CD14-positive monocyte (primary cell): Measurements from ENCODE around the gene FEM1A. TPM values are rescaled to one million over a fixed set of nuclear protein-coding genes. Genes with fewer than 3 reads are reported as not detected.
A peak's percentile ranks its signal among the peaks of the same experiment; 100 is the strongest.

ENCODE experiments used
- DNase-seq, 3 donors: peaks; one replicate each; pipeline ENCODE4 v3.0.0-alpha.2; 2011 to 2022
- H2AFZ ChIP-seq: 2 replicates; pipeline ENCODE4 v1.6.0; 2012; ENCODE audit warnings: mild to moderate bottlenecking, low read depth, low read length, inconsistent platforms; ENCODE audit not compliant: insufficient read depth, poor library complexity, severe bottlenecking
- H3K27ac ChIP-seq, 2 donors: 1 replicate in 1 of 2; 2 replicates in 1 of 2; pipeline ENCODE4 v1.5.1; 2012 to 2013; ENCODE audit warnings: low read length in 2 of 2, control low read depth in 1 of 2, inconsistent platforms in 1 of 2, low read depth in 1 of 2, mild to moderate bottlenecking in 1 of 2
- H3K27me3 ChIP-seq, 2 donors: one replicate each; pipeline versions ENCODE4 v1.6.0 to v1.6.1; 2011 to 2013; ENCODE audit warnings: low read length in 2 of 2; ENCODE audit not compliant: control insufficient read depth in 2 of 2, insufficient read depth in 2 of 2
- H3K36me3 ChIP-seq, 2 donors: replicated peaks in 1 of 2; 1 replicate in 1 of 2; 2 replicates in 1 of 2; pipeline versions ENCODE4 v1.5.1 to v1.6.1; 2012 to 2013; ENCODE audit warnings: low read length in 2 of 2, control low read depth in 1 of 2, inconsistent platforms in 1 of 2, mild to moderate bottlenecking in 1 of 2; ENCODE audit not compliant: insufficient read depth in 2 of 2, control insufficient read depth in 1 of 2
- H3K4me1 ChIP-seq, 2 donors: 1 replicate in 1 of 2; 2 replicates in 1 of 2; pipeline versions ENCODE4 v1.5.1 to v1.6.1; 2012 to 2013; ENCODE audit warnings: low read length in 2 of 2, control low read depth in 1 of 2, inconsistent platforms in 1 of 2, mild to moderate bottlenecking in 1 of 2, moderate library complexity in 1 of 2; ENCODE audit not compliant: insufficient read depth in 2 of 2, control insufficient read depth in 1 of 2
- H3K4me2 ChIP-seq: replicated peaks from 2 replicates; pipeline ENCODE3; 2012; ENCODE audit warnings: low read length, moderate library complexity, mild to moderate bottlenecking; ENCODE audit not compliant: poor library complexity, severe bottlenecking; ENCODE audit errors: extremely low read depth
- H3K4me3 ChIP-seq, 3 experiments: fragments of 200-600 bp in 1 of 3; sonication (generic) in 1 of 3; replicated peaks in 1 of 3; 1 replicate in 2 of 3; 2 replicates in 1 of 3; pipeline ENCODE4 v1.5.1; 2011 to 2013; ENCODE audit warnings: low read length in 3 of 3, mild to moderate bottlenecking in 3 of 3, control low read depth in 2 of 3, low read depth in 2 of 3, inconsistent platforms in 1 of 3, moderate library complexity in 1 of 3
- H3K79me2 ChIP-seq: 2 replicates; pipeline ENCODE4 v1.6.0; 2012; ENCODE audit warnings: mild to moderate bottlenecking, control low read depth, inconsistent platforms, low read length, moderate library complexity; ENCODE audit not compliant: insufficient read depth
- H3K9ac ChIP-seq: 2 replicates; pipeline ENCODE4 v1.6.0; 2017; ENCODE audit warnings: low read length, mild to moderate bottlenecking; ENCODE audit not compliant: insufficient read depth, poor library complexity, severe bottlenecking
- H3K9me3 ChIP-seq, 2 donors: replicated peaks in 1 of 2; 1 replicate in 1 of 2; 2 replicates in 1 of 2; pipeline versions ENCODE4 v1.5.1 to v1.6.1; 2012 to 2013; ENCODE audit warnings: low read length in 2 of 2, control low read depth in 1 of 2; ENCODE audit not compliant: control insufficient read depth in 1 of 2, insufficient read depth in 1 of 2
- H4K20me1 ChIP-seq: 2 replicates; pipeline ENCODE4 v1.6.0; 2012; ENCODE audit warnings: mild to moderate bottlenecking, low read length, control low read depth, moderate library complexity; ENCODE audit not compliant: insufficient read depth
- H3K27ac Mint-ChIP-seq, 7 donors: one replicate each; pipeline ENCODE4 v1.8.0; 2020; ENCODE audit warnings: mild to moderate bottlenecking in 7 of 7, mixed read lengths in 7 of 7, moderate library complexity in 6 of 7, inconsistent platforms in 2 of 7
- H3K27me3 Mint-ChIP-seq, 3 donors: one replicate each; pipeline ENCODE4 v1.8.0; 2021 to 2022; ENCODE audit warnings: low read depth in 3 of 3, mild to moderate bottlenecking in 3 of 3, mixed read lengths in 3 of 3, moderate library complexity in 3 of 3, inconsistent platforms in 1 of 3
- H3K36me3 Mint-ChIP-seq, 2 donors: one replicate each; pipeline ENCODE4 v1.8.0; 2020; ENCODE audit warnings: mixed read lengths in 2 of 2, inconsistent platforms in 1 of 2, mild to moderate bottlenecking in 1 of 2
- H3K4me1 Mint-ChIP-seq: one replicate; pipeline ENCODE4 v1.8.0; 2020; ENCODE audit warnings: mild to moderate bottlenecking, mixed read lengths
- H3K4me3 Mint-ChIP-seq, 2 donors: one replicate each; pipeline ENCODE4 v1.8.0; 2020; ENCODE audit warnings: mild to moderate bottlenecking in 2 of 2, mixed read lengths in 2 of 2, moderate library complexity in 1 of 2
- H3K9me3 Mint-ChIP-seq, 7 donors: one replicate each; pipeline ENCODE4 v1.8.0; 2020 to 2022; ENCODE audit warnings: mixed read lengths in 7 of 7, mild to moderate bottlenecking in 6 of 7, moderate library complexity in 6 of 7, inconsistent platforms in 2 of 7
- CTCF ChIP-seq: fragments of 200-600 bp; IDR thresholded peaks from one replicate; pipeline ENCODE4 v1.8.0; 2022; ENCODE audit warnings: antibody characterized with exemption, mild to moderate bottlenecking
- WGBS: methylation state at CpG from one replicate; pipeline ENCODE4 v1.1.5; 2013; ENCODE audit warnings: missing lambda C conversion rate; ENCODE audit not compliant: insufficient coverage; 5-methylcytosine and 5-hydroxymethylcytosine counted together
- intact Hi-C, 2 donors: fragments of 100-400 bp; cut with micrococcal nuclease; formaldehyde crosslinking; loops; one replicate each; pipeline versions ENCODE4 v1.15.0 to v1.15.1; 2023
- polyA plus RNA-seq, 3 donors: library from polyadenylated mRNA; depleted of rRNA in 1 of 3; unstranded in 2 of 3; stranded (reverse) in 1 of 3; fragments of 300-500 nt in 2 of 3; fragments of >200 nt in 1 of 3; fragmentation: Illumina TruSeq in 2 of 3; gene quantifications; 1 replicate in 2 of 3; 2 replicates in 1 of 3; pipeline ENCODE4 v1.2.3, GENCODE V29; 2012 to 2021

The FEM1A gene
- polyA plus RNA-seq, 3 donors, result 2.1 to 4.2 (median 2.4) TPM

- Histone ChIP-seq H4K20me1 (peaks cover 94% of the 10 kb centered on the region), H3K9ac (no peak overlapping the region), H3K27me3 (no peaks in the 10 kb centered on the region), H3K79me2 (peaks cover 81% of the 10 kb centered on the region), H3K4me2 (no peak overlapping the region), H3K4me1 (peaks cover 0 to 5% of the 10 kb centered on the region in 2 donors), H3K27ac (no peak overlapping the region), H3K4me3 (no peak overlapping the region), H2AFZ (no peak overlapping the region), H3K36me3 (peaks cover 14 to 48% of the 10 kb centered on the region in 2 donors), H3K9me3 (no peaks in the 10 kb centered on the region)
- Mint-ChIP-seq H3K27me3 (peaks cover 0 to 2% (median 0%) of the 10 kb centered on the region in 3 donors), H3K4me3 (no peak overlapping the region), H3K9me3 (peaks cover 0 to 2% (median 0%) of the 10 kb centered on the region in 7 donors), H3K36me3 (peaks cover 26 to 52% of the 10 kb centered on the region in 2 donors), H3K27ac (peak overlapping the region in 2 of 7 donors; percentile 10 to 63), H3K4me1 (peaks cover 4% of the 10 kb centered on the region)
- DNase-seq, result no peak
- TF ChIP-seq CTCF, result no peak
- no CpG with 5 or more reads among the region's 6 CpGs for WGBS
- intact Hi-C loops, result no loop called here
These were observed 32.0 kb downstream of the FEM1A start for GRCh38 chr19:4823577-4823976.

- H3K27ac ChIP-seq, result peak overlapping the region; percentile 20 to 48
- peak overlapping the region; percentile 64 for H3K4me2 ChIP-seq
- H3K79me2 ChIP-seq, result peaks cover 73% of the 10 kb centered on the region
- Mint-ChIP-seq H3K9me3 (no peaks in the 10 kb centered on the region), H3K27ac (peak overlapping the region in 6 of 7 donors; percentile 56 to 93 (median 79)), H3K4me1 (peaks cover 26% of the 10 kb centered on the region), H3K36me3 (peaks cover 7 to 18% of the 10 kb centered on the region in 2 donors), H3K4me3 (peak overlapping the region; percentile 68 to 70), H3K27me3 (peaks cover 0 to 4% (median 0%) of the 10 kb centered on the region in 3 donors)
- H3K27me3 ChIP-seq, result no peaks in the 10 kb centered on the region
- peak overlapping the region in 2 of 3 experiments; percentile 2 to 82 for H3K4me3 ChIP-seq
- no peak overlapping the region for H3K9ac ChIP-seq
- DNase-seq, result peak; percentile 44 to 63 (median 62)
- H3K36me3 ChIP-seq, result peaks cover 5 to 19% of the 10 kb centered on the region in 2 donors
- intact Hi-C loops, result loop anchor here in 1 of 2 donors (1.0 kb wide), 1 partner anchor 10 kb away; no protein-coding TSS in a partner anchor
- TF ChIP-seq CTCF, result peak; percentile 21
- WGBS, result 83% methylated on average over 9 of the region's 16 CpGs
- H4K20me1 ChIP-seq, result peaks cover 63% of the 10 kb centered on the region
- no peaks in the 10 kb centered on the region for H3K9me3 ChIP-seq
- H2AFZ ChIP-seq, result no peak overlapping the region
- peaks cover 28 to 29% of the 10 kb centered on the region in 2 donors for H3K4me1 ChIP-seq
These were observed 37.6 kb downstream of the FEM1A start for GRCh38 chr19:4829001-4829712.
